HG03159 (cell line): Measurements from ENCODE around the gene C18orf63.

Experiments
- ATAC-seq: cut with Tn5 transposase; IDR thresholded peaks from one replicate; pipeline ENCODE4 v1.9.1; 2021; ENCODE audit warnings: mild to moderate bottlenecking, moderate library complexity; ENCODE audit not compliant: unreplicated experiment

The C18orf63 gene

DNA sequence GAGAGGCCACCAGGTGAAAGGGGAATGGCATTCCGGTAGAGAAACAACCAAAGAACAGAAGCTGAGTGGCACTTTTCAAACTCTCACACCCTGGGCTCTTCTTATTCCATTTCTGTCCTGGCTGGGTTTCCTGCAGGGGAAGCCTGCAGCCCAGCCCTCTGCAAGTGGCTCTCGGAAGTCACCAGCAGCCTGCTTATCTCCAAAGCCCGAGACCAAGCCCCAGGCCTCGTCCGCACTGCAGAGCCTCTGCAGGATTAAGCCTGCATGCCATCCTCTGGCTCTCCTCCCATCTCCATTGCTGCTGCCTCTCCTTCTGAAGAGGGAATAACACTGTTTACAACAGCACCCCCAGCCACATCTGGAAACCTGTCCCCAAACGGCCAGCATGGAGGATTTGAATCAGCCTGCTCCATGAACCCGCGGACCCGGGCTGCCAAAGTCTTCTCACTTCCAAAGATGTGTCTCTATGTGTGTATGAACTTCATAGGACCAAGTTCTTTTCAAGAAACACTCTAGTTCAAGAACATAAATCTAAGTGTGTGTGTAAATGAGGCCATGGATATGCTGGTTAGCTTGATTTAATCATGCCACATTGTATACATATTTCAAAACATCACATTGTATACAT, 87.3 kb downstream of the C18orf63 start:
- no peak for ATAC-seq

DNA sequence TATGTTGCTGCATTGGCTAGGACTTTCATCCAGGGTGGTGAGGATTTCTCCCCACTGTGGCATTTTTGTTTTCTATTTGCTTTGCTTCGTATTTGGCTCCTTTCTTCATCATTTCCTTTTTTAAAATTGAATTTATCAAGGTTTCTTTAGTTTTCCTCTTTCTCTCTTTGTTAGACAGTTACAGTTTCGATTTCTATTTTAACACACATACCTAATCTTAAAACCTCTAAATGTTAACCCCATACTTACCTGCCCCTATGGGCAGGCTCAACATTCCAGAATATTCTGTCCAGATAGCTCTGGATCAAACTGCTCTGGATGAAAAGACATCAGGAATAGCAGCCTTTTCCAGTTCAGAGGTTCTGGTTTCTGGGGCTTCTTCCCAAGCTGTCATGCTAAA, 92.2 kb downstream of the C18orf63 start:
- no peak for ATAC-seq
